HT-29 (cell line): ENCODE data around the gene WASF2. TPM values are rescaled to one million over a fixed set of nuclear protein-coding genes. Genes with fewer than 3 reads are reported as not detected.
"Not testable (repeated sequence)": the region's sequence is repeated elsewhere in the genome, so short reads cannot be mapped to it uniquely, and the experiment has no call there.

Experiments
- DNase-seq: peaks from one replicate; pipeline ENCODE4 v3.0.0-alpha.2; 2015; ENCODE audit warnings: low spot score
- total RNA-seq: library from RNA; depleted of rRNA; stranded (reverse); fragments of >200 nt; shearing (Covaris generic); gene quantifications from 2 replicates; pipeline ENCODE4 v1.2.3, GENCODE V29; 2014; rRNA removed

The WASF2 gene
- total RNA-seq: 21.5 and 23.9 TPM in 2 replicates

DNA sequence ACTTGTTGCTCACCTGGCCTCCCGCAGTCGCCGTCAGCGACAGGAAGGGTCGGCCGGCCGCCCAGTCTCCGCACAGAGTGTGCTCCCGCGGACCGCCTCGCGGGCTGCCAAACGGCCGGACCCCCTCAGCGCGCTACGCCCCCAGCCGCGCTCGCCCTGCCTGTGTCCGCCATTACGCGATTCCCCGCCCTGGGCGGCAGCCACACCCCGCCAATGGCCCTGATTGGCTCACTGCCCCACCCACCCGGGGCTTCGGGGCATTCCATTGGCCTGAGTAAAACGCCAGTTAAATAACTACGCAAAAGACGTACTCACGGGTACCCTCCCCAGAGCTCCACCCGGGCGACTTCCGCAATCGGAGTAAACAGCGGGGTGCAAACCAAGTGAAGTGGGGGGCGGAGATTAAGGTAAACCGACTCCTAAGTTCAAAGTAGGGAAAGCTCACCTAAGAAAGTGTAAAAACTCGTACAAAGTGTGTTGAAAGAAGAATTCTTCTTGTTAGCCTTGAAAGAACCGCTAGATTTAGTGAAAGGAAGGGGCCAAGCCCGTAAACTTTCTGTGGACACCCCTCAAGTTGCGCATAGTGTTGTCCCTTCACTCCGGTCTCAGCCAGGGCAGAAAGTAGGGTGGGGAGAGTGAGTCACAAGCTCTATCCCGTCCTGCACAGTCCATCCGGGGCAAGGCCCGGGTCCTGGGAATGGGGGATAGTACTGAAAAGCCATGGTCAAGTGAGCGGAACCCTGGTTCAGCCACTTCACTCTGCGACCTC is at the start of gene WASF2:
TSS of gene WASF2 (minus strand) at position 195 of the 769 bp plus-strand sequence. CDS start 61,277 bp downstream, outside the sequence.
- DNase-seq: peak; percentile 98

DNA sequence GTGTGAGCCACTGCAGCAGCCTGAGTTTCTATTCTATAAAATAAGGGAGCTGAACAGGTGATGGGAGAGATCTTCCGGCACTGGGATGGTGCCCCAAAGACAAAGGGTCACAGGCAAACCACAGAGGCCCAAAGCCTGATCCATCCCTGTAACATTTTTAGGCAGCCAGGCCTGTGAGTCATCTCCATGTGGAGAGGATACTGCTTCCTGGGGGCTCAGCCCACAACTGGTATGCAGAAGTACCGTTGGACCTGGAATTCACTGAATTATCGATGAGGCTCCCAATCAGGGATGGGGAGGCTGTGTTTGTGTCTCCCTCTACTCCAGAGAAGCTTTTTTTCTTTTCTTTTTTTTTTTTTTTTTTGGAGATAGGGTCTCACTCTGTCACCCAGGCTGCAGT is 48.8 kb upstream of the WASF2 start:
- peak; percentile 58 for DNase-seq

GRCh38 chr1:27538305-27538676 is 48.3 kb upstream of the WASF2 start:
- not testable (repeated sequence) for DNase-seq

DNA sequence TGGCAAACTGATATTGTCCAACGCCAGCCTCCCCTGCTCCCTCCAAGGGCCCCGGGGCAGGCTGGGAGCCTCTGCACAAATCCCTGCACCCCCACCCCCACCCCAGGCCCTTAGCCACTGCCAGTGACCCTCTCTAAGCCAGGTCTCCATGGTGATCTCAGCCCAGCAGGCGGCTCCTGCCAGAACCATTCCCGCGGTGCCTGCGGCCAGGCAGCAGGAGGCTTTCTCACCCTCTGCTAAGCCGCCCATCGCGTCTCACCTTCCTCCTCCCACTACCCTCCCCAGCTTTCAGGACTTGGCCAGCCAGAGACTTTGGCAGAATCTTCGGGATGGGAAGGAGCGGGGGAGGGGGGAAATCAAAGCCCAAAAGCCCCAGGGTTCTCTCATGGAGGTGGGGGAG is 46.8 kb upstream of the WASF2 start:
- DNase-seq: no peak

DNA sequence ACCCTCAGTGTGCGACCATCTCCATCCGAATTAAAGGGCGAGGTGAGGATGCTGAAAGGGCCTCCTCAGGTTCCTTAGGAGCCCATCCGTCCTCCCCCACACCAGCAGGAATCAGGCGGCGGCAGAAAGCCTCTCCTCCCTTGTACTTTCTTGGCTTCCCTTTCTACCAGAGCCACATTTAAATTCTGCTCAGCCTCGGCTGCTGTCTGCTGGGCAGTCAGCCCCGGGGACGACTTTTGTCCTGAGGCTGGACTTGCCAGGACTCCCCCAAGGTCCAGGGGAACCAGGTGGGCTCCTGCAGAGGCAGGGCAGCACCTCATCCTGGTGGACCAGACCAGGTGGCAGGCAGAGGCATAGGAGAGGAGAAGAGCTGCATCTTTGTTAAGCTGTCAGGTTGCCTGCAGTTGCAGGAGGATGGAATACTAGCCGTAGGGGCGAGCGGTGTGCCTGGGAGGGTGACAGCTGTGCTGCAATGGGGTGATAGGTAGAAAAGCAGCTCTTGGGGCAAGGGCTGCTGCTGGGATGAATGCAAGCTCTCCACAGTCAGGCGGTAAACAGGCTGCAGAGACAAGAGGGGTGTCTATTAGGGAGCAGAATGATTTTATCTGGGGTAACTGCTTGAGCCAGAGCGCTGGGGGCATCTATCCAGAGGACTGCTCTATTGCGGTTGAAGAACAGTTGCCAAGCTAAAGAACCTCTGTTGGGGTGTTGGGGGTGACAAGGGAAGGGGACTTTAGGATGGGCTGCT is 46.2 kb upstream of the WASF2 start:
- DNase-seq: no peak

GRCh38 chr1:27535386-27535785 is 45.4 kb upstream of the WASF2 start:
- no peak for DNase-seq

- no peak for DNase-seq
Measured at GRCh38 chr1:27531959-27532685, 42.2 kb upstream of the WASF2 start.

GRCh38 chr1:27530192-27530591 is 40.2 kb upstream of the WASF2 start:
- DNase-seq: no peak

DNA sequence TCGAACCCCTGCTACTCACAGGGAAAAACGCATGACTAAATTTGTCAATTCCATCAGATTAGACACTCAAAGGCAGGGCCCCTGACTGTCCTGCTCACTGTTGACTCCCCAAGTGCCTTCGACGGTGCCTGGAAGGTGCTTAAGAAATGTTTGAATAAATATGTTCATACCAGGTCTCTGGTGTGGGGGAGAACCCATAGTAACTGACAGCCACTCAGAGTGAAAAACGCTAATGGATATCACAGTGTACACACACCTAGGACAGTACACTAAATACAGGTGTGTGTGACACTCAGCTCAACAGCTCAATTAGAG is 39.7 kb upstream of the WASF2 start:
- DNase-seq: no peak

GRCh38 chr1:27528818-27529703 is 39.1 kb upstream of the WASF2 start:
- DNase-seq: peak; percentile 42

DNA sequence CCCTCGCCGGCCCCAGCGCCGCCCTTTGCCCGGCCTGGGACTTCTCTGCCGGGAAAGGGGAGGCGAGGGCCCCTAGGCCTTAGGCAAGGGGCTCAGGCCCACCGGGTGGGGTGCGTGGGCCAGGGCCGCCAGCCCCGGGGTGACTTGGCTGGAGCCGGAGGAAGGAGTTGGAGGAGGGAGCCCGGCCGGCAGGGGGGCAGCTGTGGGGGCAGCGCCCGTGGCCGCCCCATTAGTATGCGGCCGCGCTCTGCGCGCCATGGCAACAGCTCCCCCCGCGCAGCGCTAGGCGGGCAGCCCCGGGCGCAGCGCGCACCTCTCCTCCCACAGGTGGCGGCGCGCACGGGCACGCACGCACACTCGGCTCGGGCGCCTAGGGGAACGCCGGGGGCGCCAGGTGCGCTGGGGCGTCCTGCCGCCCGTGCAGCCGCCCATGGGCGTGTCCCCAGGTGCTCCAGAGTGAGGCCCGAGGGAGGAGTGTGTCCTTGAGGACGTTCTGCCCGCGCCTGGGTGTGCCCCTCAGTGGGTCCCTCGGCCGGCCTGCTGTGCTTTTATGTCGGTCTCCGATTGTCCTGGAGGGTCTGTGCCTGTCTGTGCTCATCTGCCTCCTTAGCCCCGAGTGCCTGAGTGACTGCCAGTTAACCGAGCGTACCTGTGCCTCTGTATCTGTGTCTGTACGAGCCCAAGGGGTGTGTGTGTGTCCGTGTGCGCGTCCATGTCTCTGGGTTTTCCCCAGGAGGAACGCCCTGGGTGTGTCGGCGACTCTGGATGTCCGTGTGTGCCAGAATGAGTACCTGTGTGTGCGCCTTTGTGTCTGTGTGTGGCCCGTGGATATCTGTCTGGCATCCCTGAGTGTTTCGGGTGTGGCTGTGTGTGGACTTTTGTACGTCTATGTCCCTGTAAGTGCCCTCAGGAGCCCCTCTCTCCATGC is 38.2 kb upstream of the WASF2 start:
- DNase-seq: peak; percentile 85

- peak; percentile 59 for DNase-seq
Measured at GRCh38 chr1:27527223-27527889, 37.4 kb upstream of the WASF2 start.

GRCh38 chr1:27526569-27527222 is 36.7 kb upstream of the WASF2 start:
- DNase-seq: no peak

GRCh38 chr1:27525296-27526272 is 35.6 kb upstream of the WASF2 start:
- DNase-seq: no peak

DNA sequence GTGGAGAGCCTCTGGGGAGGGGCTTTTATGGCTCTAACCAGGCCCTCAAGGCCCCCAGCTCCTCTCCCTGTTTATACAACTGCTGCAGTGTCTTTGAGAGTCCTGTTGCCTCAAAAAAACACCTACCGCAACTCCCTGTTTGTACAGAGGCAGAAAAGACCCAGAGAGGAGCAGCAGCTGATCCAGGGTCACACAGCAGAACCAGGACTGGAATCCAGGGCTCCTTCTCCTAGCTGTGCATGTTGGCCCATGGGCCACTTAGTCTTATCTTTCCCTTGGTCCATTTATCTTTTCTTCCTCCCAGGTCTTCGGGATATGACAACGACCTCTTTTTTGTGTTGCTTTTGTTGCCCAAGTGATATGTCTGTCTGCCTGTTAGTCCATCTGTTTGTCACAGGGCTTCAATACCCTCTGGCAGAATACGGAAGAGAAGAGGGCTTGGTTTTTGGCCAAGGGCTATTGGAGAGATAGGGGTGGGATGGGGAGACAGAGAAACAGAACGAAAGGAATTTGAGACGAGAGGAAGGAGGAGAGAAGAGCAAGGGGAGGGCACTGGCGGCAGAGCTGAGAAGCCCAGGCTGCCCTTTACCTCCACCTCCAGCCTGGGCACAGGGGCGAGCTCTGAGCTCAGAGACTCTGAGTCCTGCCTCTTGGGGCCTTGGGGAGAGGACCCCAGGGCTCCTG is 33.5 kb upstream of the WASF2 start:
- no peak for DNase-seq

DNA sequence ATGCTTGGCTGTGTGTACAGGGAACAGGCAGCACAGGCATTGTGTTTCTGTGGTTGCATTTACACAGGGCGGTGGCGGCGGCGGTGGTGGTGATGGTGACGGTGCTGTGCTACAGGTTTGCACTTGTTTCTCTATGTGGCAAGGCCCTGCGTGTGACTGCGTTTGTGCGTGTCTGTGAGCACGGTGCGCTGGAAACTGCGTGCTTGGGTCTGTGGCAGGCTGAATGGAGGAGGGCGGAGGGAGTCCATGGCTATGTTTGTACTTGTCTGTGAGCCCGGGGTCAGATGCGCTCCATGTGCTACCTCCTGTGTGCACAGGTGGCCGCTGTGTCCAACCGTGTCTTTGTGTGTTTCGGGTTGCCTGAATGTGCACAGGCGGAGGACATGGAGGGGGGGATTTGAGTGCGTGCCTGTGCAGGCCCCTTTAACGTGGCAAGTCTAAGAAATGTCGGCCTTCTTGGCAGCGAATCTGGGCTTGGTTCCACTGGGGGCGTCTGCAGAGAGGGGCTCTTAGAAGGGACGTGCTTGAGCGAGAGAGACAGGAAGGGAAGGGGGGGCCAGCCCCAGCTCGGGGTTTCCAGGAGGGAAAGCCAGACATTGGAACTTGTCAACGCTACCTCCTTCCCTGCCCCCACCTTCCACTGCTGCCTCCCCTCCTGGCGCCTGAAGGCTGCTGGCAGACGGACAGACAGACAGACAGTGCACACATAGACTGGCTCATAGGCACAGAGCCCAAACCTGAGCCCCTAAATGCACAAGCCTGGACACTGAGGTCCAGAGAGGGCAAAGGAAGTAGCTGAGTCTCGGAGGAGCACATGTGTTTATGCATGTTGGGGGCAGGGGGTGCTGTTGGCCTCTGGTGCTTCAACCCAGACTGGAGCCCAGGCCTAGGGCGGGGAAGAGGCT is 32.7 kb upstream of the WASF2 start:
- DNase-seq: no peak
